ENCODE results near the gene DCDC2C. TPM values are rescaled to one million over a fixed set of nuclear protein-coding genes. Genes with fewer than 3 reads are reported as not detected.

DCDC2C gene
- polyA plus RNA-seq, 3 donors = not detected

DNA sequence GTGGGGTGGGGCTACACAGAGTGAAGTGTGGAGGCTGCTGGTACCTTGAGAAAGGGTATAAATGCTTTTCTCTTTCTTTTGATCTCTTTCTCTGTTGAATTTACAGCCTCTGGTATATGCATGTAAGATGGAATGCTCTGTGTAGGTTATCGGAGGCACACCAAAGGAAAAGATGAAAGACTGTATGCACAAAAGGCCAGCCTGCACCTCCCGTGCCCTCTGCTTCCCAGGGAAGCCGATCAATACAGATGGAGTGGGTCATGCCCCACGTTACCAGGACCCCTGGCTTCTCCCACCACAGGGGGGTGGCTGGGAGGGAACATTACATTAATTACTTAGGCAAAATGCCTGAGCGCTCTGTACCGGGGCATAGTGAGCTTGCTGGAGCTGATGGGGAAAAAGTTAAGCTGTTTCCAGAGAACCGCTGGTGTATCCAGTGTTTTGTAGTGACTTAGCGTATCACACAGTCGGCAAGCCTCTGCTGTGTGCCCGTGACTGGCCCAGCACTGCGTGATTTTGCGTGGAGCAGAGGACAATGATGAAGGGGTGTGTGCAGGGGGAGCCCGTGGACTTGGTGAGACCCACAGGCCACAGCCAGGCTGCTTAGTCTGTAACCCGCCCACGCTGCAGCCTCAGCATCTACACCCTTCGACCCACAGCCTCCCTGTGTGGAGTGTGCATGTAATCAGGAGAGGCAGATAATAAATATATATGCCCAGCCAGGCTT is 37.3 kb upstream of the DCDC2C start:
- H3K4me1 Mint-ChIP-seq = no peaks in the 10 kb centered on the region
- WGBS (ENCODE audit: insufficient coverage) = 100% methylated on average over 8 of the region's 16 CpGs
- H3K9me3 Mint-ChIP-seq = peaks cover 0 to 1% (median 0%) of the 10 kb centered on the region in 7 donors
- Histone ChIP-seq H3K4me2 (replicated peaks; ENCODE audit: extremely low read depth, low read length, poor library complexity, severe bottlenecking) (no peak overlapping the region), H3K79me2 (ENCODE audit: insufficient read depth, low read length) (no peaks in the 10 kb centered on the region), H3K9ac (ENCODE audit: insufficient read depth, low read length, poor library complexity, severe bottlenecking) (no peak overlapping the region), H4K20me1 (ENCODE audit: insufficient read depth, low read length) (no peaks in the 10 kb centered on the region), H3K27me3 (ENCODE audit: control insufficient read depth in 2 of 2, insufficient read depth in 2 of 2, low read length in 2 of 2) (no peaks in the 10 kb centered on the region), H3K27ac (ENCODE audit: low read depth in 1 of 2, low read length in 2 of 2) (no peak overlapping the region), H3K4me3 (replicated peaks in 1 of 3; ENCODE audit: low read depth in 2 of 3, low read length in 3 of 3) (no peak overlapping the region), H2AFZ (ENCODE audit: insufficient read depth, low read depth, low read length, poor library complexity, severe bottlenecking) (no peak overlapping the region), H3K36me3 (replicated peaks in 1 of 2; ENCODE audit: control insufficient read depth in 1 of 2, insufficient read depth in 2 of 2, low read length in 2 of 2) (no peaks in the 10 kb centered on the region), H3K9me3 (replicated peaks in 1 of 2; ENCODE audit: control insufficient read depth in 1 of 2, insufficient read depth in 1 of 2, low read length in 2 of 2) (no peaks in the 10 kb centered on the region), H3K4me1 (ENCODE audit: control insufficient read depth in 1 of 2, insufficient read depth in 2 of 2, low read length in 2 of 2) (no peaks in the 10 kb centered on the region)
- no peaks in the 10 kb centered on the region for H3K36me3 Mint-ChIP-seq
- H3K27ac Mint-ChIP-seq = peak overlapping the region in 1 of 7 donors; percentile 16
- TF ChIP-seq, protein P1, sequence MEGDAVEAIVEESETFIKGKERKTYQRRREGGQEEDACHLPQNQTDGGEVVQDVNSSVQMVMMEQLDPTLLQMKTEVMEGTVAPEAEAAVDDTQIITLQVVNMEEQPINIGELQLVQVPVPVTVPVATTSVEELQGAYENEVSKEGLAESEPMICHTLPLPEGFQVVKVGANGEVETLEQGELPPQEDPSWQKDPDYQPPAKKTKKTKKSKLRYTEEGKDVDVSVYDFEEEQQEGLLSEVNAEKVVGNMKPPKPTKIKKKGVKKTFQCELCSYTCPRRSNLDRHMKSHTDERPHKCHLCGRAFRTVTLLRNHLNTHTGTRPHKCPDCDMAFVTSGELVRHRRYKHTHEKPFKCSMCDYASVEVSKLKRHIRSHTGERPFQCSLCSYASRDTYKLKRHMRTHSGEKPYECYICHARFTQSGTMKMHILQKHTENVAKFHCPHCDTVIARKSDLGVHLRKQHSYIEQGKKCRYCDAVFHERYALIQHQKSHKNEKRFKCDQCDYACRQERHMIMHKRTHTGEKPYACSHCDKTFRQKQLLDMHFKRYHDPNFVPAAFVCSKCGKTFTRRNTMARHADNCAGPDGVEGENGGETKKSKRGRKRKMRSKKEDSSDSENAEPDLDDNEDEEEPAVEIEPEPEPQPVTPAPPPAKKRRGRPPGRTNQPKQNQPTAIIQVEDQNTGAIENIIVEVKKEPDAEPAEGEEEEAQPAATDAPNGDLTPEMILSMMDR (IDR thresholded peaks at IDR 0.05) = no peak
- DNase-seq = no peak
- peaks cover 2 to 9% (median 4%) of the 10 kb centered on the region in 3 donors for H3K27me3 Mint-ChIP-seq (ENCODE audit: low read depth in 3 of 3)
- H3K4me3 Mint-ChIP-seq = no peak overlapping the region
- intact Hi-C loops (cut with micrococcal nuclease) = no loop called here

DNA sequence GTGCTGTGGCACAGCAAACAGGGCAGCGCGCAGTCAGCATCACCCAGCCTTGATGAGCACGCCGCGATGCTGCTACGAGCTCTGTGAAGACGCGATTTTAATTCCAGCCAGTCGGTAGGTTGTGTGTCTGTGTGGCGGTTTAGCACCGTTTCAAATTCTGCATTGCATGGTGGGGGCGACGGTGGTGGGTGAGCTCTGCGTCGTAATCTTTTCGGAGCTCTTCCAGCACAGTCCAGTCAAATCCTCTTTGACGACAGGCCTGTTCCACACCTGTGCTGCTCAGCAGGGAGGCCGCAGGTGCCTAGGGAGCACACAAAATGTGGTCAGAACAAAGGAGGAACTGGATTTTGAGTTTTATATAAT is 36.8 kb upstream of the DCDC2C start:
- Mint-ChIP-seq H3K27me3 (ENCODE audit: low read depth in 3 of 3) (peaks cover 2 to 8% (median 4%) of the 10 kb centered on the region in 3 donors), H3K9me3 (peaks cover 0 to 1% (median 0%) of the 10 kb centered on the region in 7 donors), H3K4me3 (no peak overlapping the region), H3K27ac (no peak overlapping the region), H3K36me3 (no peaks in the 10 kb centered on the region), H3K4me1 (no peaks in the 10 kb centered on the region)
- Histone ChIP-seq H4K20me1 (ENCODE audit: insufficient read depth, low read length) (no peaks in the 10 kb centered on the region), H3K79me2 (ENCODE audit: insufficient read depth, low read length) (no peaks in the 10 kb centered on the region), H3K9me3 (replicated peaks in 1 of 2; ENCODE audit: control insufficient read depth in 1 of 2, insufficient read depth in 1 of 2, low read length in 2 of 2) (no peaks in the 10 kb centered on the region), H3K4me3 (replicated peaks in 1 of 3; ENCODE audit: low read depth in 2 of 3, low read length in 3 of 3) (no peak overlapping the region), H3K4me1 (ENCODE audit: control insufficient read depth in 1 of 2, insufficient read depth in 2 of 2, low read length in 2 of 2) (no peaks in the 10 kb centered on the region), H2AFZ (ENCODE audit: insufficient read depth, low read depth, low read length, poor library complexity, severe bottlenecking) (no peak overlapping the region), H3K4me2 (replicated peaks; ENCODE audit: extremely low read depth, low read length, poor library complexity, severe bottlenecking) (no peak overlapping the region), H3K36me3 (replicated peaks in 1 of 2; ENCODE audit: control insufficient read depth in 1 of 2, insufficient read depth in 2 of 2, low read length in 2 of 2) (no peaks in the 10 kb centered on the region), H3K9ac (ENCODE audit: insufficient read depth, low read length, poor library complexity, severe bottlenecking) (no peak overlapping the region), H3K27ac (ENCODE audit: low read depth in 1 of 2, low read length in 2 of 2) (no peak overlapping the region), H3K27me3 (ENCODE audit: control insufficient read depth in 2 of 2, insufficient read depth in 2 of 2, low read length in 2 of 2) (no peaks in the 10 kb centered on the region)
- 91% methylated on average over 18 of the region's 18 CpGs for WGBS (ENCODE audit: insufficient coverage)
- TF ChIP-seq, protein P1 (IDR thresholded peaks at IDR 0.05) = no peak
- intact Hi-C loops (cut with micrococcal nuclease) = no loop called here
- DNase-seq = no peak

All from CD14-positive monocyte (primary cell).